Raji (cell line): ENCODE results near the gene CALCOCO2.

Source experiments
- POLR2A ChIP-seq: IDR thresholded peaks from 2 replicates; pipeline ENCODE4 v1.6.1; 2011; ENCODE audit warnings: low read depth, low read length, control low read depth; ENCODE audit not compliant: insufficient read depth

Gene CALCOCO2

GRCh38 chr17:48830840-48831548 is at the start of gene CALCOCO2:
Gene CALCOCO2 (plus strand): TSS chr17:48831035. CDS start chr17:48841708, 10,673 bp downstream.
- TF ChIP-seq POLR2A: peak; percentile 76

GRCh38 chr17:48787828-48788227 is 43.0 kb upstream of the CALCOCO2 start:
- no peak for TF ChIP-seq POLR2A

- no peak for TF ChIP-seq POLR2A
Observed at GRCh38 chr17:48790607-48791127, 40.2 kb upstream of the CALCOCO2 start.

GRCh38 chr17:48791128-48792032 is 39.5 kb upstream of the CALCOCO2 start:
- TF ChIP-seq POLR2A: no peak

GRCh38 chr17:48792033-48792798 is 38.6 kb upstream of the CALCOCO2 start:
- TF ChIP-seq POLR2A: no peak

GRCh38 chr17:48795444-48796162 is 35.2 kb upstream of the CALCOCO2 start:
- no peak for TF ChIP-seq POLR2A

GRCh38 chr17:48799069-48799723 is 31.6 kb upstream of the CALCOCO2 start:
- TF ChIP-seq POLR2A: no peak

- TF ChIP-seq POLR2A: no peak
Observed at GRCh38 chr17:48800626-48801217, 30.1 kb upstream of the CALCOCO2 start.

GRCh38 chr17:48804936-48805411 is 25.9 kb upstream of the CALCOCO2 start:
- no peak for TF ChIP-seq POLR2A

GRCh38 chr17:48809182-48809581 is 21.7 kb upstream of the CALCOCO2 start:
- TF ChIP-seq POLR2A: no peak

GRCh38 chr17:48812001-48812400 is 18.8 kb upstream of the CALCOCO2 start:
- TF ChIP-seq POLR2A: no peak

GRCh38 chr17:48814504-48814903 is 16.3 kb upstream of the CALCOCO2 start:
- no peak for TF ChIP-seq POLR2A

- no peak for TF ChIP-seq POLR2A
Observed at GRCh38 chr17:48815311-48815710, 15.5 kb upstream of the CALCOCO2 start.
